Bronchial epithelial cell (primary cell): ENCODE measurements around the gene GPATCH2. TPM values are rescaled to one million over a fixed set of nuclear protein-coding genes. Genes with fewer than 3 reads are reported as not detected.

Source experiments
- DNase-seq: peaks from one replicate; pipeline ENCODE4 v3.0.0-alpha.2; 2010; ENCODE audit warnings: low read depth
- FAIRE-seq: peaks from 2 replicates; lab custom pipeline; 2011; peaks lifted over from hg19 to GRCh38; lab: Jason Lieb, UNC
- H3K27me3 ChIP-seq: 2 replicates; pipeline ENCODE4 v1.5.1; 2011; ENCODE audit warnings: low read length; ENCODE audit not compliant: control insufficient read depth, insufficient read depth
- H3K36me3 ChIP-seq: 2 replicates; pipeline ENCODE4 v1.5.1; 2011; ENCODE audit warnings: low read length; ENCODE audit not compliant: control insufficient read depth, insufficient read depth
- H3K4me3 ChIP-seq: 2 replicates; pipeline ENCODE4 v1.5.1; 2011; ENCODE audit warnings: mild to moderate bottlenecking, low read depth, low read length, control low read depth
- total RNA-seq: library from RNA; depleted of rRNA; stranded (reverse); fragments of >200 nt; gene quantifications from 2 replicates; pipeline ENCODE4 v1.2.1, GENCODE V29; 2014
- TF ChIP-seq, protein P1 (sequence below): IDR thresholded peaks from 2 replicates; pipeline ENCODE4 v1.5.1; 2011; ENCODE audit warnings: mild to moderate bottlenecking, moderate library complexity, low read length, control low read depth, inconsistent platforms; ENCODE audit not compliant: insufficient read depth, severe bottlenecking

The GPATCH2 gene
- total RNA-seq, 1 donor from 2014 or later = 24.7 TPM

DNA sequence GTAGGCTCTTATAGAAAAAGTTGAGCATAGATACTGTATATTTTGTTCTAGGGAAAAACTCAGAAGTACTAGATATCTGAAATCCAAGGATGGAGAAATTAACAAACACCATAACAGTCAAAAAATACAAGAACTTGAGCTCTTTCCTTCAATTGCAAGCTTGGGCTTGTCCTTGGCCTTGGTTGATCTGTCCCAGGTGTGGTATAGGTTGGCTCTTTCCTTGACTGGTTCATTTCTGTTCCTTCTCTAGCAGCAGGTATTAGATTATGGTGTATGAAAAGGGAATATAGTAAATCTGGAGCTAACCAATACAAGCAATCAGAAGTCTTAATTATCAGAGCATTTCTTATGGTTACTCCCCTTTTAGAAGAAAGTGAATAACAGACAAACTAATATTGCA is 198.6 kb downstream of the GPATCH2 start:
- no peak for FAIRE-seq
- TF ChIP-seq, protein P1, sequence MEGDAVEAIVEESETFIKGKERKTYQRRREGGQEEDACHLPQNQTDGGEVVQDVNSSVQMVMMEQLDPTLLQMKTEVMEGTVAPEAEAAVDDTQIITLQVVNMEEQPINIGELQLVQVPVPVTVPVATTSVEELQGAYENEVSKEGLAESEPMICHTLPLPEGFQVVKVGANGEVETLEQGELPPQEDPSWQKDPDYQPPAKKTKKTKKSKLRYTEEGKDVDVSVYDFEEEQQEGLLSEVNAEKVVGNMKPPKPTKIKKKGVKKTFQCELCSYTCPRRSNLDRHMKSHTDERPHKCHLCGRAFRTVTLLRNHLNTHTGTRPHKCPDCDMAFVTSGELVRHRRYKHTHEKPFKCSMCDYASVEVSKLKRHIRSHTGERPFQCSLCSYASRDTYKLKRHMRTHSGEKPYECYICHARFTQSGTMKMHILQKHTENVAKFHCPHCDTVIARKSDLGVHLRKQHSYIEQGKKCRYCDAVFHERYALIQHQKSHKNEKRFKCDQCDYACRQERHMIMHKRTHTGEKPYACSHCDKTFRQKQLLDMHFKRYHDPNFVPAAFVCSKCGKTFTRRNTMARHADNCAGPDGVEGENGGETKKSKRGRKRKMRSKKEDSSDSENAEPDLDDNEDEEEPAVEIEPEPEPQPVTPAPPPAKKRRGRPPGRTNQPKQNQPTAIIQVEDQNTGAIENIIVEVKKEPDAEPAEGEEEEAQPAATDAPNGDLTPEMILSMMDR = no peak

DNA sequence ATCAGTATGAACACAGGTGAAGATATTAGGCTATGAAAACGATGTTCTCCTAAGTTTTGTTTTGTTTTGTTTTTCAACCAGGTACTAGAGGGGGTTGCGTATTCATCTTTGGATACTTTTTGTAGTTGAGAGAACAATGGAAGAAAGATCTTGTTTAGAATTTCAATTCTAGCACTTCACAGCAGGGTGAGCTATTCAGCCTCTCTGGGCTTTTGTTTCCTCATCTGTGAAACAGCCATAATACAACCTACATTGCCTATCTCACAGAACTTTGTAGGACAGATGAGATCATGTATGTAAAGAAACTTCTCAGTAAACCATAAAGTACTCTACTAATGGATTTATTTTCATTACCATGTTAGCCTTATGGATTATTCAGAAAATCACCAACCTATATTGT is 199.5 kb downstream of the GPATCH2 start:
- Histone ChIP-seq H3K36me3 (no peaks in the 10 kb centered on the region), H3K4me3 (no peak overlapping the region), H3K27me3 (no peaks in the 10 kb centered on the region)
- FAIRE-seq (no peak), DNase-seq (peak; percentile 10)
- TF ChIP-seq, protein P1 = peak; percentile 3

More for the DNA sequence above, 198.6 kb downstream of the GPATCH2 start:
- Histone ChIP-seq H3K4me3 (no peak overlapping the region), H3K36me3 (peaks cover 1% of the 10 kb centered on the region), H3K27me3 (no peaks in the 10 kb centered on the region)
- peak; percentile 48 for DNase-seq

DNA sequence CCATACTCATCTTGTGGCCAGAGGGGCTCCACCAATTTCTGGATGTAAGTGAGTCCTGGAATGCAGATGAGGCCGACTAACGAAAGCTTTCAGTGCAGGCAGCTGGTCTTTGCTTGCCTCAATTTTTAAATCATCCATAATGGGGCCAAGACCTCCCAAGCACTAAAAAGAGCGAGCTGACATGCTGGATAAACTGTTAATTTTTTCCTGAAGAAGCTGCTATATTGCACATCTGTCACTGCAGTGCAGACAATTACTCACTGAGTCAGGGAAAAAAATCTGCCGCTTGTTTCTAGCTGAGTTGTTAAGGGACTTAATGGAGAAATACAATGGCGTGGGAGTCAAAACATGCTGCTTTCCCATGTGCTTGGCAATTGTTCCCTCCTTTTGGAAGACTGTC is 205.5 kb downstream of the GPATCH2 start:
- no peak for DNase-seq
- TF ChIP-seq, protein P1 = no peak
- Histone ChIP-seq H3K4me3 (no peak overlapping the region), H3K36me3 (no peaks in the 10 kb centered on the region), H3K27me3 (no peaks in the 10 kb centered on the region)
- FAIRE-seq = no peak

DNA sequence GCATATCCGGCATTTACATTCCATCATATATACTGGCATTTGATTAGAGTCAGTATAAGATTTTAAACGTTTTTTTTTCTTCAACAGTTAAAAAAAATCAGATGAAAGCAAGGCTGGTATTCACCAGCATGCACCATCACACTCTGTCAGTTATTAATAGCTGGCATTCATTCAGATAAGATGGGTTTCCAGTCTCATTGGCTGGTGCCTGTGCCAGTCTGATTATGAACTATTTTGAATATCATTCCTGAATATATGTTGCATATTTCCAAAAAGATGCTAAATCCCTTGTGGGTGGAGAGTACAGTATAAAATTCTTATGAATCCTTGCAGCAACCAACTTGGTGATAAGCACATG is 211.7 kb downstream of the GPATCH2 start:
- TF ChIP-seq, protein P1 = no peak
- Histone ChIP-seq H3K36me3 (no peaks in the 10 kb centered on the region), H3K27me3 (no peaks in the 10 kb centered on the region), H3K4me3 (no peak overlapping the region)
- FAIRE-seq = no peak
- no peak for DNase-seq

DNA sequence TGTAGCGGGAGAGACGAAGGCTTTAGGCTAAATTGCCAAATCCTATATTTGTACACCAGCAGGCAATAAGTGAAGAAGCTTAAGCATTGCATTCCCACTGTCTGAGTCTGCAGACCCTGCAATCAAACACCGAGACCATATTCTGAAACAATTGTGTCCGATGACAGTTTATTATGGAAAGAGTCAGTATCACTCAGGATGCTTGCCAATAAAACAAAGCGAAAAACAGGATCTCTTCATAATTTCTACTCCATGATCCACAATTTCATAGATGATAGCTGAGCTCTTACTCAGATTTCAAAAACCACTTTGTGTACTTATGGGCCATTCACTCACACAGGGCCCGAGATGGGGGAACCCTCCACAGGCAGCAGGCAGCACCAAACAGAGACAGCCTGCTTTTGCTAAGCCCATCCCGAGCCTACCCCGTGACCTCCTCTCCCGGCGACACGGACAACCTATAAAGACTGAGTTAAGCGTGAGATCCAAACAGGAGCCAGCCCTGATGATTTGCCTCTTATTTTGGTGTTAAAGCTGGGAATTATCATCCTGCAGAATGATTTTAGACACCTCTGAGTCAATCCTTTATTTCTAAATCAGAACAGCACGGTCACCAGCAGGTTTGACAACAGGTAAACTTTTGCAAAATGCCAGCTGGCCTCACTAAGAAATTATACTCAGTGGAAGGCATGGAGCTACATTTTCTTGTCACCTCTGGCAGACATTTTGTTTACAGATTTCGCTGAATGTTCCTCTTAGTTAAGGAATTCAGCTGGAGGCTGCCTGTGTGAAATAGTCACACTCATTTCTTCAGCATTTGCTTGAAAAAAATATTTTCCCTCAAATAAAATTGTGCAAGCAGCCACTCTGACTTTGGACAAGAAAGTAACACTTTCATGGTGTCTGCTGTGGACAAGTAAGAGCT is 212.4 kb downstream of the GPATCH2 start:
- TF ChIP-seq, protein P1 = no peak
- Histone ChIP-seq H3K36me3 (no peaks in the 10 kb centered on the region), H3K4me3 (no peak overlapping the region), H3K27me3 (no peaks in the 10 kb centered on the region)
- no peak for DNase-seq
- FAIRE-seq = no peak
